NCI-H510A (cell line): ENCODE results near the gene UGT1A7.
"Not testable (repeated sequence)": the region's sequence is repeated elsewhere in the genome, so short reads cannot be mapped to it uniquely, and the experiment has no call there.

Experiments
- DNase-seq: peaks from one replicate; lab custom pipeline; 2025; lab: John Stamatoyannopoulos, UW

Gene UGT1A7

DNA sequence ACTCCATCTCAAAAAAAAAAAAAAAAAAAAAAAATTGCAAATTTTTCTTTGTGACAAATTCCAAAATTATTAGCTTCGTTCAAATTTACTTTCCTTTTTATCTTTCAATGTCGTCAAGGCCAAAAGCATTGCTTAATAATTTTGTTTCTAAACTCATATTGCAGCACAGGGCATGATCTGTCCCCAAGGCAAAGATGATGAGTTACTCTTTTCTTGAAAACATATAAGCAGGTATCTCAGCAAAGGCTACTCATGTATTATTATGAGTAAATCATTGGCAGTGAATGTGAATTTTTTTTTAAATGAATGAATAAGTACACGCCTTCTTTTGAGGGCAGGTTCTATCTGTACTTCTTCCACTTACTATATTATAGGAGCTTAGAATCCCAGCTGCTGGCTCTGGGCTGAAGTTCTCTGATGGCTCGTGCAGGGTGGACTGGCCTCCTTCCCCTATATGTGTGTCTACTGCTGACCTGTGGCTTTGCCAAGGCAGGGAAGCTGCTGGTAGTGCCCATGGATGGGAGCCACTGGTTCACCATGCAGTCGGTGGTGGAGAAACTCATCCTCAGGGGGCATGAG, at the start of gene UGT1A7:
UGT1A7 (plus strand) TSS at position 381 of the 579 bp plus-strand sequence; CDS start at position 418, 37 bp downstream.
- no peak for DNase-seq

DNA sequence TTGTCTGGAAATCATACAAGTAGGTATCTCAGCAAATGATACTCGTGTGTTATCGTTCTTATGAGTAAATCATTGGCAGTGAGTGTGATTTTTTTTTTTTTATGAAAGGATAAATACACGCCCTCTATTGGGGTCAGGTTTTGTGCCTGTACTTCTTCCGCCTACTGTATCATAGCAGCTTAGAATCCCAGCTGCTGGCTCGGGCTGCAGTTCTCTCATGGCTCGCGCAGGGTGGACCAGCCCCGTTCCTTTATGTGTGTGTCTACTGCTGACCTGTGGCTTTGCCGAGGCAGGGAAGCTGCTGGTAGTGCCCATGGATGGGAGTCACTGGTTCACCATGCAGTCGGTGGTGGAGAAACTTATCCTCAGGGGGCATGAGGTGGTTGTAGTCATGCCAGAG, 45.4 kb upstream of the UGT1A7 start, which contains the start of gene UGT1A10:
UGT1A10 (plus strand) TSS at position 143 of the 400 bp plus-strand sequence; CDS start at position 218, 75 bp downstream.
- not testable (repeated sequence) for DNase-seq

DNA sequence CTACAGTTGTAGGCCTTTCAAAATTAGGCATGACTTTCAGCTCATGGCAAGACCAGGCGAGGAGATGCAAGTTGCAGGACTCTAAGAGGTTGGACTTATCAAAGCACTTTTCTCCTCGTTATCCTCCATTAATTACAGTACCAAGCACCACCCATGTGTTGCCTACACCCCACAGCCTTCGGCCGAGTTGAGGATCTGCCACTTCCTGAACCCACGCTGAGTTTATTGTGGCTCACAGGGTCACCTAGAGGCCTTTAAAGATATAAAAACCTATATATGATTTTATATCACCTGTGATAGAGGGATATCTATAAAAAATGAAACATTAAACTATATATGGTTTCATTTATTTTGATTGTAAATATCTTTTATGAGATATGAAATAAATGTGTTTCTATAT, 42.9 kb upstream of the UGT1A7 start:
- no peak for DNase-seq

- DNase-seq, result no peak
Observed at GRCh38 chr2:233639860-233640259, 41.8 kb upstream of the UGT1A7 start.

DNA sequence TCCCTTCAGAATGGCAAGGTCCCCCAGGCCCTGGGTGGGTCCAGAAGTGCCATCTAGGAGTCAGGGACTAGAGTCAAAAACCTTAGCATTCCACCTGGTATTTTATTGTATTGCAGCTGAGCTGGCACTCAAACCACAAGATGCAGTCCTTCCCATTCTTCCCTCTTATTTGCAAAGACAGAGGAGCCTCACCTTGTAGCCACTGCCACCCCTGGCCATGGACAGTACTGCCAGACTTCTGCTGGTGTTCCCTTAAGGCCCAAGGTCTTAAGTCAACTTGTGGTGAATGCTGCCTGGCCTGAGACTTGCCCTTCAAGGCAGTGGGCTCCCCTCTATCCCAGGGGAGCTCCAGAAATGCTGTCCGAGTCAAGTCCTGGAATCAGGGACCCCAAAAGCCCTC, 38.6 kb upstream of the UGT1A7 start:
- DNase-seq, result no peak

DNA sequence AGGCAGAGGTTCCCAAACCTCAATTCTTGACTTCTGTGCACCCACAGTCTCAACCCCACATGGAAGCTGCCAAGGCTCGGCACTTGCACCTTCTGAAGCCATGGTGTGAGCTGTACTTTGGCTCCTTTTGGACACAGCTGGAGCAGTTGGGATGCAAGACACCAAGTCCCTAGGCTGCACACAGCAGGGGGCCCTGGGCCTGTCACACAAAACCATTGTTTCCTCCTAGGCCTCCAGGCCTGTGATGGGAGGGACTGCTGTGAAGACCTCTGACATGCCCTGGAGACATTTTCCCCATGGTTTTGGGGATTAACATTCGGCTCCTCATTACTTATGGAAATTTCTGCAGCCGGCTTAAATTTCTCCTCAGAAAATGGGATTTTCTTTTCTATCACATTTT, 35.7 kb upstream of the UGT1A7 start:
- DNase-seq, result not testable (repeated sequence)

GRCh38 chr2:233650981-233651380, 30.7 kb upstream of the UGT1A7 start:
- no peak for DNase-seq

- no peak for DNase-seq
Observed at GRCh38 chr2:233651430-233651829, 30.3 kb upstream of the UGT1A7 start.

DNA sequence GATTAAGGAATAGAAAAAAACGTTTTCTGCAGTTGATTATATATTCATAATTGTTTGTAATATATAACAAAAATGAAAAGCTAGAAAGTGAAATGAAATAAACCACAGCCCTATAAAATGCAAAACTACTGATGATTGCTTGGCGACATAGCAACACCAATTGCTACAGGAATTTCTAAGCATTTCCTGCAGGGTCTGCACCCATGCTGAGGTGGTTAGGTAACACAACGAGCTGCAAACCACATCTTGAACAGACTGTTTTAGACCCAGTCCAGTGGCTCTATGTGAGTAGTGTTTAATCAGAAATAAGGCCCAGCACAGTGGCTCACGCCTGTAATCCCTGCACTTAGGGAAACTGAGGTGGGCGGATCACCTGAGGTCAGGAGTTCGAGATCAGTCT, 27.2 kb upstream of the UGT1A7 start:
- no peak for DNase-seq

GRCh38 chr2:233655043-233655442, 26.7 kb upstream of the UGT1A7 start:
- DNase-seq, result no peak

GRCh38 chr2:233655943-233656342, 25.8 kb upstream of the UGT1A7 start:
- DNase-seq, result not testable (repeated sequence)

- DNase-seq, result no peak
Observed at GRCh38 chr2:233656443-233656842, 25.3 kb upstream of the UGT1A7 start.

DNA sequence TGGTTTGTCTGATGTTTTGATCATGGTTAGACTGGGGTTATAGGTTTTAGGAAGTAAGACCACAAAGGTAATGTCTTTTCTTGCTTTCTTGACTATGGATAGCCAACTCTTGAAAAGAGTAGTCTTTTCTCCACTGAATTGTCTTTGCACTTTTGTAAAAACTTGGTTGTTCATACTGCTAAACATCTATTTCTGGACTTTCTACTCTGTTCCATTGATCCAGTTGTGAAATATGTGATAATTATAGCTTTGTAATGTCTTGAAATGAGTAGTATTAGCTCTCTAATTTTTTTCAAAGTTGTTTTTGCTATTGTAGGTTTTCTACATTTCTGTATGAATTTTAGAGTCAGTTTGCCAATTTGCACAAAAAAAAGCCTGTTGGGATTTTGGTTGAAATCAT, 23.1 kb upstream of the UGT1A7 start:
- no peak for DNase-seq

DNA sequence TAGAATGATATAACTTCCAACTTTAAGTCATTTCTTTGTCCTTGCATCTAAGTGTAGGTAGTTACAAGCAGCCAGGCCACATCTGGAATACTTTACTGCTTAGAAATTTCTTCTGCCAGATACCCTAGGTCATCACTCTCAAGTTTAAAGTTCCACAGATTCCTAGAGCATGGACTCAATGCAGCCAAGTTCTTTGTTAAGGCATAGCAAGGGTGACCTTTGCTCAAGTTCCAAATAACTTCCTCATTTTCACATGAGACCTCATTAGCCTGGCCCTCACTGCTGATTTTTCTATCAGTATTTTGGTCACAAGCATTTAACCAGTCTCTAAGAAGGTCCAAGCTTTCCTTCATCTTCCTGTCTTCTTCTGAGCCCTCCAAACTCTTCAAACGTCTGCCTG, 17.8 kb upstream of the UGT1A7 start:
- DNase-seq, result no peak

GRCh38 chr2:233668605-233669260, 13.0 kb upstream of the UGT1A7 start:
- DNase-seq, result no peak

DNA sequence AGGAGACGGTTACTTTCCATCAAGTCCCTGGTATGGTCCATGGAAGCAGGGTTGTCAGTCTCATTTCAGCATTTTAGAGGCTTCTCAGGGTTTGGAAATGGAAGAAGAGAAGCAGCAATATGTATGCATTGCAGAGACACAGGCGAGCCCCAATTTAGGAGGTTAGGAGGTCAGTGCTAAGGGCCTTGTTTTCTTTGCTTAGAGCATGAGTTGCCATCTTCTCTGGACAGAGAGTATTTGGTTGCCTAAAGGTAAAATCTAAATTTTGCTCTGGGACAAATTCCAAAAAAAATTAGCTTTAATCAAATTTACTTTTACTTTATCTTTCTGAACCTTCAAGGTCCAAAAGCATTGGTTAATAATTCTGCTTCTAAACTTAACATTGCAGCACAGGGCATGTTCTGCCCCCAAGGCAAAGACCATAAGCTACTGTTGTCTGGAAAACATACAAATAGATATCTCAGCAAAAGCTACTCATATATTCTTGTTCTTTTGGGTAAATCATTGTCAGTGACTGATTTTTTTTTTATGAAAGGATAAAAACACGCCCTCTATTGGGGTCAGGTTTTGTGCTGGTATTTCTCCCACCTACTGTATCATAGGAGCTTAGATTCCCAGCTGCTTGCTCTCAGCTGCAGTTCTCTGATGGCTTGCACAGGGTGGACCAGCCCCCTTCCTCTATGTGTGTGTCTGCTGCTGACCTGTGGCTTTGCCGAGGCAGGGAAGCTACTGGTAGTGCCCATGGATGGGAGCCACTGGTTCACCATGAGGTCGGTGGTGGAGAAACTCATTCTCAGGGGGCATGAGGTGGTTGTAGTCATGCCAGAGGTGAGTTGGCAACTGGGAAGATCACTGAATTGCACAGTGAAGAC, 10.2 kb upstream of the UGT1A7 start, which contains the start of gene UGT1A9:
UGT1A9 (plus strand) TSS at position 609 of the 872 bp plus-strand sequence; CDS start at position 646, 37 bp downstream.
- no peak for DNase-seq

DNA sequence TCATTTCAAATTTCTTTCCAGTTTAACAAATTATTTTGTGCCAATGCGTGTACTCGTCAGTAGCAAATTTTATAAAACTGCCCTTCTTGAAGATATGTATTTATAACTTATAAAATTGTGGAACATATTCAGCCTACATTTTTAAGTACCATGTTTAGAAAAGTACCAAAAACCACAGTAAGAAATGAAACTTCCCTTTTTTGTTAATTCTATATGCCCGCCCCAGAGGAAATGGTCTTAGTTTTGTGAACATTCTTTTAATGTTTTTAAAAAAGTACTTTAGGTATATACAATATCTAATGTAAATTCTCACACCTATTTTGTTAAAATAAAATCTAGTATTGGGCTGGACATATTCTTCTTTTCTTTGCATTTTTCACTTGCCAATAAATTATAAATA, 8.8 kb upstream of the UGT1A7 start:
- DNase-seq, result no peak

DNA sequence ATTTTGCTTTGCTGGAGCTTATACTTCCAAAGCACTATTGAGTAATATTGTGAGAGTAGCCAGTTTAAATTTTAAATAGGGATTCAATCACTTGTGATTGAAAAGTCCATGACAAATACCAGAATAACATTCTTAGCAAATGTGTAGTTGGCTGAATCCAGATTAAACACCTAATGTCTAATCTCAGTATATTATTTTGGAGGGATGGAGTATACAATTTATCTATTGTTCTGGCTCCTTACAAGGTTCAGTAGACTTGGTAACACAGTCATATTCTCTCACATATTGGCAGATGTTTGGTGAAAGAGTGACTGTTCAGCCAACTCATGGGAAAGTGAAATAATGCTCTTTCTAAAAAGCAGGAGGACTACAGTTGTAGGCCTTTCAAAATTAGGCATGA, 7.8 kb upstream of the UGT1A7 start:
- no peak for DNase-seq

- no peak for DNase-seq
Observed at GRCh38 chr2:233674314-233674713, 7.4 kb upstream of the UGT1A7 start.

DNA sequence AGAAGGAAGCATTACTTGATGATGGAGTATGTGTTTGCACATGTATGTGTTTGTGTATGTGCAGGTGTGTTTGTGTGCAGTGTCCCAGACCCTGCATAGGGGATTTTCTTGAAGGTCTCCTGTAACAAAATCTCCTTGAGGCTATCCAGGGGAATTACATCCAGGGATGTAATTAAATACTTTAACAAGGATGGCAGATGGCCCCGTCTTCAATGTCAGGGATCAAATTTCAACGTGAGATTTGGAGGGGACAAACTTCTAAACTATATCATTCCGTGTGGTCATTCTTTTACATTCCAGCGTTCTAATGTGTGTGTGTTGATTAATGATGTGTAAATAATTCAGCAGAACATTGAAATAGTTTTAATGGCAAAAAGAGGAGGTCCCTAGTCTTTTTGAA, 6.7 kb upstream of the UGT1A7 start:
- DNase-seq, result no peak

DNA sequence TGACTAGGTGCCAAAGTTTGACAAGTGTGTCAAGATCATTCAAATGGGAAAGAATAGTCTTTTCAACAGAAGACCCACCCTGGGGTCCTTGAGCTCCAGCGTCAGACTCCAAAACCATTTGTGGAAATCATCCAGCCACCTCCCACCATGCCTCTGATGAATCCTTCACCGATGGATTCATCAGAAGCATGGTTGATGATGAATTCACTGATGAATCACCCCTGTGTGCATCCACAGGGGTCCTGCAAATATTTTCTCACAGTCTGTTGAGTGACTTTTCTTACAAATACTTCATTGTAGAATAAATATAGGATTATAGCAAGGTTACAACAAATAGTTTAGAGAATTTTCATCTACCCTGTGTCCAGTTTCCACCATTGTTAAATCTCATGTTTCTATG, 5.7 kb upstream of the UGT1A7 start:
- no peak for DNase-seq

GRCh38 chr2:233679196-233679595, 2.5 kb upstream of the UGT1A7 start:
- no peak for DNase-seq
